Measurements from ENCODE around the gene C4orf36.

C4orf36 gene

GRCh38 chr4:86872135-86872534 lies 20.1 kb downstream of the C4orf36 start:
- POLR2A ChIA-PET: no interaction called here
- CTCF ChIA-PET: no interaction called here
- no peak for DNase-seq (ENCODE audit: low read depth, low spot score)
- H3K4me3 ChIP-seq (ENCODE audit: low read depth, low read length): no peak overlapping the region
- no peak for TF ChIP-seq CTCF (IDR thresholded peaks at IDR 0.05; ENCODE audit: insufficient read depth, low read length, missing control alignments)

- CTCF ChIA-PET: no interaction called here
- TF ChIP-seq CTCF (IDR thresholded peaks at IDR 0.05; ENCODE audit: insufficient read depth, low read length, missing control alignments): no peak
Observed at GRCh38 chr4:86870442-86871069, 21.7 kb downstream of the C4orf36 start.

GRCh38 chr4:86857341-86858052 lies 34.7 kb downstream of the C4orf36 start:
- ChIA-PET POLR2A (no interaction called here), CTCF (interaction anchor here (1.2 kb wide), 1 partner anchor 362 kb away, joined by 3 read pairs; no protein-coding TSS in a partner anchor)
- H3K4me3 ChIP-seq (ENCODE audit: low read depth, low read length): no peak overlapping the region
- DNase-seq (ENCODE audit: low read depth, low spot score): no peak
- TF ChIP-seq CTCF (IDR thresholded peaks at IDR 0.05; ENCODE audit: insufficient read depth, low read length, missing control alignments): no peak

More at GRCh38 chr4:86870442-86871069, 21.7 kb downstream of the C4orf36 start:
- no peak overlapping the region for H3K4me3 ChIP-seq (ENCODE audit: low read depth, low read length)
- no peak for DNase-seq (ENCODE audit: low read depth, low spot score)
- POLR2A ChIA-PET: no interaction called here

GRCh38 chr4:86856896-86857295 lies 35.3 kb downstream of the C4orf36 start:
- H3K4me3 ChIP-seq (ENCODE audit: low read depth, low read length): no peak overlapping the region
- no peak for TF ChIP-seq CTCF (IDR thresholded peaks at IDR 0.05; ENCODE audit: insufficient read depth, low read length, missing control alignments)
- no peak for DNase-seq (ENCODE audit: low read depth, low spot score)
- CTCF ChIA-PET: interaction anchor here (1.2 kb wide), 1 partner anchor 361 kb away, joined by 3 read pairs; no protein-coding TSS in a partner anchor
- POLR2A ChIA-PET: no interaction called here

GRCh38 chr4:86855572-86855971 lies 36.6 kb downstream of the C4orf36 start:
- CTCF ChIA-PET: no interaction called here
- DNase-seq (ENCODE audit: low read depth, low spot score): no peak
- H3K4me3 ChIP-seq (ENCODE audit: low read depth, low read length): no peak overlapping the region
- TF ChIP-seq CTCF (IDR thresholded peaks at IDR 0.05; ENCODE audit: insufficient read depth, low read length, missing control alignments): no peak
- POLR2A ChIA-PET: no interaction called here

- CTCF ChIA-PET: no interaction called here
- no peak overlapping the region for H3K4me3 ChIP-seq (ENCODE audit: low read depth, low read length)
- DNase-seq (ENCODE audit: low read depth, low spot score): no peak
- TF ChIP-seq CTCF (IDR thresholded peaks at IDR 0.05; ENCODE audit: insufficient read depth, low read length, missing control alignments): no peak
- POLR2A ChIA-PET: no interaction called here
Observed at GRCh38 chr4:86853209-86853608, 39.0 kb downstream of the C4orf36 start.

Data from AG04449 (cell line).